Keratinocyte (primary cell): ENCODE measurements around the gene FNDC3B.

Experiments used
- CTCF ChIP-seq, 3 experiments: IDR thresholded peaks in 1 of 3; conservative IDR thresholded peaks in 1 of 3; optimal IDR thresholded peaks in 1 of 3; 2 replicates in 2 of 3; 3 replicates in 1 of 3; pipeline versions ENCODE3 to v1.5.1; 2011; ENCODE audit warnings: low read length in 3 of 3, mild to moderate bottlenecking in 3 of 3, moderate library complexity in 2 of 3, control low read depth in 1 of 3, inconsistent platforms in 1 of 3; ENCODE audit not compliant: insufficient read depth in 2 of 3; ENCODE audit errors: extremely low read depth in 1 of 3
- EZH2 ChIP-seq: IDR thresholded peaks from one replicate; pipeline ENCODE4 v1.6.1; 2012; ENCODE audit warnings: inconsistent platforms, mild to moderate bottlenecking, low read length, moderate library complexity

DNA sequence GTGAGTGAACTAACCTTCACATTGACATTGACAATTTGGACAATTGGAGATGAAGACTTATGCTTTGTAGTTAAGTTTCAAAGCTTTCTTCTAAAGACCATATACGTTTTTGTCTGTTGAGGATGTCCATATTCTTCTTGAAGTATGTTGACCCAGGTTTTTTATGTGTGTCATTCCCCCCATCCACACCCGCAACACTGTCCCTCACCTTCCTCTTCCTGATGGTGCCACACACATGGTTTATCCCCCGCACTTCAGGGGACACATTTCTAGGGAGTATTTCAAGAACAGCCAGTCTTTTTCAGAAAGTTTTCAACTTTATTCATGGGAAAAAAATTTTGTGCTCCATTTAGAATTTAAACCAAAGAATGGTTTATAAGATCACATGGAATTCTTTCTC is 303.7 kb downstream of the FNDC3B start:
- TF ChIP-seq CTCF (optimal IDR thresholded peaks at IDR 0.05 in 1 of 3, IDR thresholded peaks at IDR 0.05 in 1 of 3, conservative IDR thresholded peaks at IDR 0.05 in 1 of 3; ENCODE audit: extremely low read depth in 1 of 3, insufficient read depth in 2 of 3, low read length in 3 of 3) (no peak), EZH2 (no peak)
